ENCODE results near the gene IL37. TPM values are rescaled to one million over a fixed set of nuclear protein-coding genes. Genes with fewer than 3 reads are reported as not detected.

Gene IL37
- total RNA-seq, 4 donors from 2014 or later = 1.1 to 2.6 TPM; not detected in 2

DNA sequence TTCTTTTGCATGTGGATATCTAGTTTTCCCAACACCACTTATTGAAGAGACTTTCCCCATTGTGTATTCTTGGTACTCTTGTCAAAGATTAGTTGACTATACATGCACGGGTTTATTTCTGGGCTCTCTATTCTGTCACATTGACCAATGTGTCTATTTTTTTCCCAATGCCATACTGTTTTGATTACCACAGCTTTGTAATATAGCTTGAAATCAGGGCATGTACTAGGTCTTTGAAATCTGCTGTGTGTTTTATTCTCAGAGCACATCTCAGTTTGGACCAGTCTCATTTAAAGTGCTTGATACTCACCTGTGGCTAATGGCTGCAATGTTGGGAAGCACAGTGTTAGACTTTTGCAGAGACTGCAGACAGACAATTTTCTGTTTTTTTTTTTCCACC lies 34.0 kb downstream of the IL37 start:
- no peak for TF ChIP-seq POLR2A (IDR thresholded peaks at IDR 0.05)
- no peak for TF ChIP-seq EP300 (IDR thresholded peaks at IDR 0.05; ENCODE audit: low read depth)
- no peak for TF ChIP-seq POLR2AphosphoS5 (IDR thresholded peaks at IDR 0.05)
- TF ChIP-seq, protein P1, sequence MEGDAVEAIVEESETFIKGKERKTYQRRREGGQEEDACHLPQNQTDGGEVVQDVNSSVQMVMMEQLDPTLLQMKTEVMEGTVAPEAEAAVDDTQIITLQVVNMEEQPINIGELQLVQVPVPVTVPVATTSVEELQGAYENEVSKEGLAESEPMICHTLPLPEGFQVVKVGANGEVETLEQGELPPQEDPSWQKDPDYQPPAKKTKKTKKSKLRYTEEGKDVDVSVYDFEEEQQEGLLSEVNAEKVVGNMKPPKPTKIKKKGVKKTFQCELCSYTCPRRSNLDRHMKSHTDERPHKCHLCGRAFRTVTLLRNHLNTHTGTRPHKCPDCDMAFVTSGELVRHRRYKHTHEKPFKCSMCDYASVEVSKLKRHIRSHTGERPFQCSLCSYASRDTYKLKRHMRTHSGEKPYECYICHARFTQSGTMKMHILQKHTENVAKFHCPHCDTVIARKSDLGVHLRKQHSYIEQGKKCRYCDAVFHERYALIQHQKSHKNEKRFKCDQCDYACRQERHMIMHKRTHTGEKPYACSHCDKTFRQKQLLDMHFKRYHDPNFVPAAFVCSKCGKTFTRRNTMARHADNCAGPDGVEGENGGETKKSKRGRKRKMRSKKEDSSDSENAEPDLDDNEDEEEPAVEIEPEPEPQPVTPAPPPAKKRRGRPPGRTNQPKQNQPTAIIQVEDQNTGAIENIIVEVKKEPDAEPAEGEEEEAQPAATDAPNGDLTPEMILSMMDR (IDR thresholded peaks at IDR 0.05) = no peak
- 86 to 100% methylated on average over 1 of the region's 1 CpG for WGBS, 2 donors (ENCODE audit: low coverage in 1 of 2)
- H3K27me3 ChIP-seq = peaks cover 4% of the 10 kb centered on the region
- intact Hi-C loops (cut with DNase I; ENCODE audit: low total_unique reads) (no loop called here), in situ Hi-C loops (cut with MboI; ENCODE audit: low pct_ligation_motif_present in 1 of 4, low pct_unique_long_range_greater_than_20kb in 1 of 4, low sequenced_read_pairs in 3 of 4) (loop anchor here in 1 of 4 donors (10.0 to 25.0 kb wide), 2 partner anchors 190 to 333 kb away; no protein-coding TSS in a partner anchor)
- no peaks in the 10 kb centered on the region for H3K36me3 ChIP-seq
- no peak overlapping the region for H3K27ac ChIP-seq
- H3K4me3 ChIP-seq = no peak overlapping the region
- peaks cover 0 to 13% (median 7%) of the 10 kb centered on the region in 4 donors for H3K4me1 ChIP-seq
- DNase-seq = no peak
- H3K9me3 ChIP-seq = peaks cover 0 to 7% of the 10 kb centered on the region in 2 donors

DNA sequence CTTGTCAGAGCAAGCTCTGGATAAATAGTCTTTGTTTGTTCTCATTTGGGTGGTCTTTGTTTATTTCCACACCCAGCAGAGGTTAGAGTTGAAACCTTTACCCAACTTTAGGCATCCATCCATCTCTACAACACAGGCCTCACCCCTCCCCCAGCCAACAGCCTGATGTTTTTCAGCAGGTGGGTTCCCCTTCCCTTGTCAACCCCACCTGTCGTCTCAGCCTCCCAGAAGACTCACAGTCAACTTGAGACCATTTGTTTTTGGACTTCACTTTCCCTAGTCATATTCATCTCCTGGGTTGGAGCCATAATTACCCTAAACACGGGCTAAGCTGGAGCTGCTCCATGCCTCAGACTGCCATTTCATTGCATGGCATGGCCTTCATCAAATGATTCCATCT lies 35.1 kb downstream of the IL37 start:
- in situ Hi-C loops (cut with MboI; ENCODE audit: low pct_ligation_motif_present in 1 of 4, low pct_unique_long_range_greater_than_20kb in 1 of 4, low sequenced_read_pairs in 3 of 4) = loop anchor here in 1 of 4 donors (10.0 to 25.0 kb wide), 2 partner anchors 191 to 334 kb away; no protein-coding TSS in a partner anchor
- Histone ChIP-seq H3K36me3 (no peaks in the 10 kb centered on the region), H3K4me3 (no peak overlapping the region), H3K4me1 (peaks cover 0 to 9% (median 7%) of the 10 kb centered on the region in 4 donors), H3K9me3 (peaks cover 0 to 7% of the 10 kb centered on the region in 2 donors), H3K27me3 (peaks cover 10% of the 10 kb centered on the region), H3K27ac (no peak overlapping the region)
- no peak for DNase-seq
- 63 to 79% methylated on average over 2 of the region's 2 CpGs for WGBS, 2 donors (ENCODE audit: low coverage in 1 of 2)
- intact Hi-C loops (cut with DNase I; ENCODE audit: low total_unique reads) = no loop called here
- TF ChIP-seq POLR2A (IDR thresholded peaks at IDR 0.05) = no peak
- no peak for TF ChIP-seq POLR2AphosphoS5 (IDR thresholded peaks at IDR 0.05)
- no peak for TF ChIP-seq EP300 (IDR thresholded peaks at IDR 0.05; ENCODE audit: low read depth)
- TF ChIP-seq, protein P1 (IDR thresholded peaks at IDR 0.05) = no peak

DNA sequence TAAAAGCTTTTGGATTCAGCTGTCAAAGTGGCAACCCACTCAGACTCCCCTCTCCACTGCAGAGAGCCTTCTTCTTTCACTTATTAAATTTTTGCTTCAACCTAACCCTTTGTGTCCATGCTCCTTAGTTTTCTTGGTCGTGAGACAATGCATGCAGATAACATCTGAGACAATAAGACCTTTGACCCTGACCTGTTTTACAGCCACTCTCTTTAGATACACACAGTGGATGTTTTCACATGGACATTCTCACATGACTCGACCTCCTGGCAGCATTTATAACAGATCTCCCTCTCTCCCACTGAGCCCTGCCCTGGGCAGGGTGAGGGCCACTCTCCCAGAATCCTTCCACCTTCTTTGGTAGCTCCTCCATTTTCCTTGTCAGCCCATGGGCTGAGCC lies 36.4 kb downstream of the IL37 start:
- intact Hi-C loops (cut with DNase I; ENCODE audit: low total_unique reads) = no loop called here
- H3K4me1 ChIP-seq = no peaks in the 10 kb centered on the region
- H3K27ac ChIP-seq = no peak overlapping the region
- no peaks in the 10 kb centered on the region for H3K36me3 ChIP-seq
- H3K4me3 ChIP-seq = no peak overlapping the region
- H3K9me3 ChIP-seq = peaks cover 0 to 7% of the 10 kb centered on the region in 2 donors
- WGBS, 2 donors (ENCODE audit: low coverage in 1 of 2) = 20 to 50% methylated on average over 2 of the region's 2 CpGs
- no peak for DNase-seq
- in situ Hi-C loops (cut with MboI; ENCODE audit: low pct_ligation_motif_present in 1 of 4, low pct_unique_long_range_greater_than_20kb in 1 of 4, low sequenced_read_pairs in 3 of 4) = loop anchor here in 1 of 4 donors (10.0 to 25.0 kb wide), 2 partner anchors 193 to 335 kb away; no protein-coding TSS in a partner anchor
- H3K27me3 ChIP-seq = peaks cover 10% of the 10 kb centered on the region
- no peak for TF ChIP-seq POLR2AphosphoS5 (IDR thresholded peaks at IDR 0.05)
- no peak for TF ChIP-seq POLR2A (IDR thresholded peaks at IDR 0.05)
- TF ChIP-seq, protein P1 (IDR thresholded peaks at IDR 0.05) = no peak
- no peak for TF ChIP-seq EP300 (IDR thresholded peaks at IDR 0.05; ENCODE audit: low read depth)

DNA sequence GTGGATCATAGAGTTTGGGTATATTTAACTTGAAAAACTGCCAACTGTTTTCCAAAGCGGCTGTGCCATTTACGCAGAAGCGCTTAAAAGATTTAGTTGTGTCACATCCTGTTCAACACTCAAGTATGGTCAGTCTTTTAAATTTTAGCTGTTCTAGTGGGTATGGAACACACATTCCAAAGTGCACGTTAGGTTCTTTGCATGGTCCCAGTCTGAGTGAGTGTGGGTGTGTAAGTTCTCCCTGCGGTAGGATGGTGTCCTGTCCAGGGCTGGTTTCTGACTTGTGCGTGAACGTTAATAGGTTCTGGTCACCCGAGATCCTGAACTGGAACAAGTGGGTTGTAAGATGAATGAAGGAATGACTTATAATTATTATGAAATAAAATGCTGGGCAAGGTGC lies 38.5 kb downstream of the IL37 start:
- H3K27me3 ChIP-seq = peaks cover 10% of the 10 kb centered on the region

More for the DNA sequence above, 38.5 kb downstream of the IL37 start:
- DNase-seq = no peak
- TF ChIP-seq POLR2AphosphoS5 (IDR thresholded peaks at IDR 0.05) = no peak
- TF ChIP-seq, protein P1 (IDR thresholded peaks at IDR 0.05) = no peak
- no peak for TF ChIP-seq POLR2A (IDR thresholded peaks at IDR 0.05)
- no peak for TF ChIP-seq EP300 (IDR thresholded peaks at IDR 0.05; ENCODE audit: low read depth)
- no peaks in the 10 kb centered on the region for H3K4me1 ChIP-seq
- peaks cover 0 to 7% of the 10 kb centered on the region in 2 donors for H3K9me3 ChIP-seq
- no peaks in the 10 kb centered on the region for H3K36me3 ChIP-seq
- in situ Hi-C loops (cut with MboI; ENCODE audit: low pct_ligation_motif_present in 1 of 4, low pct_unique_long_range_greater_than_20kb in 1 of 4, low sequenced_read_pairs in 3 of 4) = loop anchor here in 1 of 4 donors (10.0 to 25.0 kb wide), 2 partner anchors 195 to 337 kb away; no protein-coding TSS in a partner anchor
- 57 to 70% methylated on average over 3 to 8 of the region's 8 CpGs for WGBS, 2 donors (ENCODE audit: low coverage in 1 of 2)
- intact Hi-C loops (cut with DNase I; ENCODE audit: low total_unique reads) = no loop called here
- H3K4me3 ChIP-seq = no peak overlapping the region
- no peak overlapping the region for H3K27ac ChIP-seq
